KMS-11 (cell line): Measurements from ENCODE around the gene FAH.

Experiments
- H2AFZ ChIP-seq: fragments of 200-600 bp; sonication (generic); 2 replicates; pipeline ENCODE4 v1.6.1; 2016; ENCODE audit warnings: antibody characterized with exemption, mixed run types, low read depth
- H3K27ac ChIP-seq: fragments of 200-600 bp; sonication (generic); 2 replicates; pipeline ENCODE4 v1.6.1; 2016; ENCODE audit warnings: mild to moderate bottlenecking, mixed run types
- H3K27me3 ChIP-seq: fragments of 200-600 bp; sonication (generic); 2 replicates; pipeline ENCODE4 v1.6.1; 2017; ENCODE audit warnings: mild to moderate bottlenecking, low read depth, mixed run types, moderate library complexity; ENCODE audit not compliant: insufficient read depth
- H3K36me3 ChIP-seq: fragments of 200-600 bp; sonication (generic); 2 replicates; pipeline ENCODE4 v1.6.1; 2017; ENCODE audit warnings: mild to moderate bottlenecking, mixed run types; ENCODE audit not compliant: insufficient read depth
- H3K4me1 ChIP-seq: fragments of 200-600 bp; sonication (generic); 2 replicates; pipeline ENCODE4 v1.6.1; 2016; ENCODE audit warnings: mild to moderate bottlenecking, low read depth, mixed run types; ENCODE audit not compliant: poor library complexity, severe bottlenecking
- H3K4me2 ChIP-seq: fragments of 200-600 bp; sonication (generic); 2 replicates; pipeline ENCODE4 v1.7.0; 2016; ENCODE audit warnings: mild to moderate bottlenecking, mixed run types
- H3K4me3 ChIP-seq: fragments of 200-600 bp; sonication (generic); IDR thresholded peaks from 2 replicates; pipeline ENCODE4 v1.6.1; 2017; ENCODE audit warnings: low read depth, low read length, mixed read lengths; ENCODE audit not compliant: insufficient read depth
- H3K79me2 ChIP-seq: fragments of 200-600 bp; sonication (generic); 2 replicates; pipeline ENCODE4 v1.6.1; 2016; ENCODE audit warnings: low read depth, mixed run types; ENCODE audit not compliant: insufficient read depth
- H3K9ac ChIP-seq: fragments of 200-600 bp; sonication (generic); 2 replicates; pipeline ENCODE4 v1.6.1; 2016; ENCODE audit warnings: mild to moderate bottlenecking, mixed run types
- H4K20me1 ChIP-seq: fragments of 200-600 bp; sonication (generic); 2 replicates; pipeline ENCODE4 v1.6.1; 2016; ENCODE audit warnings: mild to moderate bottlenecking, mixed run types; ENCODE audit not compliant: insufficient read depth
- CTCF ChIP-seq: fragments of 200-600 bp; sonication (generic); conservative IDR thresholded peaks from 2 replicates; pipeline ENCODE4 v1.6.1; 2017; ENCODE audit warnings: low read depth, mild to moderate bottlenecking, antibody characterized with exemption, low read length, moderate library complexity, mixed read lengths

Gene FAH

GRCh38 chr15:80216141-80216540 is 63.3 kb downstream of the FAH start:
- Histone ChIP-seq H3K79me2 (no peaks in the 10 kb centered on the region), H3K9ac (no peak overlapping the region), H3K4me2 (no peak overlapping the region), H3K4me3 (no peak overlapping the region), H3K27ac (no peak overlapping the region), H4K20me1 (no peaks in the 10 kb centered on the region), H3K4me1 (no peaks in the 10 kb centered on the region), H2AFZ (no peak overlapping the region), H3K27me3 (no peaks in the 10 kb centered on the region), H3K36me3 (no peaks in the 10 kb centered on the region)
- no peak for TF ChIP-seq CTCF

- Histone ChIP-seq H4K20me1 (no peaks in the 10 kb centered on the region), H3K79me2 (no peaks in the 10 kb centered on the region), H3K27me3 (no peaks in the 10 kb centered on the region), H2AFZ (no peak overlapping the region), H3K36me3 (no peaks in the 10 kb centered on the region), H3K4me1 (no peaks in the 10 kb centered on the region), H3K27ac (no peak overlapping the region), H3K9ac (no peak overlapping the region), H3K4me2 (no peak overlapping the region), H3K4me3 (no peak overlapping the region)
- TF ChIP-seq CTCF = no peak
Observed at GRCh38 chr15:80216911-80217310, 64.1 kb downstream of the FAH start.

GRCh38 chr15:80217327-80217900 is 64.6 kb downstream of the FAH start:
- H3K9ac ChIP-seq = no peak overlapping the region
- no peak for TF ChIP-seq CTCF
- no peaks in the 10 kb centered on the region for H3K27me3 ChIP-seq
- H3K27ac ChIP-seq = no peak overlapping the region
- H3K4me3 ChIP-seq = no peak overlapping the region
- H3K79me2 ChIP-seq = no peaks in the 10 kb centered on the region
- H3K4me1 ChIP-seq = no peaks in the 10 kb centered on the region
- H4K20me1 ChIP-seq = no peaks in the 10 kb centered on the region
- H2AFZ ChIP-seq = no peak overlapping the region
- no peak overlapping the region for H3K4me2 ChIP-seq
- H3K36me3 ChIP-seq = no peaks in the 10 kb centered on the region

GRCh38 chr15:80219955-80220354 is 67.2 kb downstream of the FAH start:
- TF ChIP-seq CTCF = no peak

More at GRCh38 chr15:80219955-80220354, 67.2 kb downstream of the FAH start:
- Histone ChIP-seq H3K27me3 (no peaks in the 10 kb centered on the region), H3K4me2 (no peak overlapping the region), H3K79me2 (no peaks in the 10 kb centered on the region), H3K27ac (no peak overlapping the region), H3K9ac (no peak overlapping the region), H2AFZ (no peak overlapping the region), H3K4me1 (no peaks in the 10 kb centered on the region), H3K36me3 (no peaks in the 10 kb centered on the region), H4K20me1 (no peaks in the 10 kb centered on the region), H3K4me3 (no peak overlapping the region)
